ENCODE results near the gene RSPH6A. TPM values are rescaled to one million over a fixed set of nuclear protein-coding genes. Genes with fewer than 3 reads are reported as not detected.

RSPH6A gene
- polyA plus RNA-seq, 1 donor (not counting 4 experiments of a cell fraction or from before 2014, with no cell fraction given), result not detected

GRCh38 chr19:45764475-45764874 is 50.6 kb downstream of the RSPH6A start:
- H3K4me3 ChIP-seq (ENCODE audit: control insufficient read depth in 2 of 3, extremely low read depth in 1 of 3, insufficient read depth in 2 of 3, low read depth in 1 of 3, low read length in 3 of 3), result no peak overlapping the region
- no peak overlapping the region for H3K9ac ChIP-seq (ENCODE audit: control insufficient read depth, extremely low read depth, insufficient read depth, low read length)
- no peaks in the 10 kb centered on the region for H4K20me1 ChIP-seq (ENCODE audit: control insufficient read depth, extremely low read depth, insufficient read depth, low read length)
- DNase-seq (ENCODE audit: low read depth, low spot score) (no peak), FAIRE-seq (no peak)
- no peak for TF ChIP-seq CTCF (optimal IDR thresholded peaks at IDR 0.05 in 1 of 3, IDR thresholded peaks at IDR 0.05 in 1 of 3, conservative IDR thresholded peaks at IDR 0.05 in 1 of 3; ENCODE audit: extremely low read depth in 1 of 3, insufficient read depth in 2 of 3, low read length in 3 of 3)
- no peak for TF ChIP-seq EZH2 (IDR thresholded peaks at IDR 0.05; ENCODE audit: low read length)
- H3K9me3 ChIP-seq (ENCODE audit: control insufficient read depth, low read depth, low read length), result no peaks in the 10 kb centered on the region
- H3K36me3 ChIP-seq (ENCODE audit: control insufficient read depth in 2 of 2, extremely low read depth in 1 of 2, insufficient read depth in 2 of 2, low read length in 2 of 2), result no peaks in the 10 kb centered on the region
- H3K79me2 ChIP-seq (ENCODE audit: control insufficient read depth, insufficient read depth, low read length), result no peaks in the 10 kb centered on the region
- dilution Hi-C loops (cut with MboI; ENCODE audit: extremely low pct_ligation_motif_present, low sequenced_read_pairs), result no loop called here
- H3K4me2 ChIP-seq (ENCODE audit: control insufficient read depth, extremely low read depth, insufficient read depth, low read depth, low read length), result no peak overlapping the region
- peaks cover 10% of the 10 kb centered on the region for H3K4me1 ChIP-seq (ENCODE audit: control insufficient read depth, extremely low read depth, insufficient read depth, low read length)
- no peak overlapping the region for H3K27ac ChIP-seq (ENCODE audit: control insufficient read depth, insufficient read depth, low read length)
- no peaks in the 10 kb centered on the region for H3K9me1 ChIP-seq (ENCODE audit: control insufficient read depth, extremely low read depth, insufficient read depth, low read length)
- H3K27me3 ChIP-seq (ENCODE audit: control insufficient read depth, extremely low read depth, insufficient read depth, low read length), result no peaks in the 10 kb centered on the region
- no peak overlapping the region for H2AFZ ChIP-seq (ENCODE audit: control insufficient read depth, low read length)

GRCh38 chr19:45763691-45764294 is 51.3 kb downstream of the RSPH6A start:
- no peak overlapping the region for H2AFZ ChIP-seq (ENCODE audit: control insufficient read depth, low read length)
- H3K9me1 ChIP-seq (ENCODE audit: control insufficient read depth, extremely low read depth, insufficient read depth, low read length), result no peaks in the 10 kb centered on the region
- H3K79me2 ChIP-seq (ENCODE audit: control insufficient read depth, insufficient read depth, low read length), result no peaks in the 10 kb centered on the region
- H3K4me2 ChIP-seq (ENCODE audit: control insufficient read depth, extremely low read depth, insufficient read depth, low read depth, low read length), result no peak overlapping the region
- H3K27ac ChIP-seq (ENCODE audit: control insufficient read depth, insufficient read depth, low read length), result no peak overlapping the region
- H3K36me3 ChIP-seq (ENCODE audit: control insufficient read depth in 2 of 2, extremely low read depth in 1 of 2, insufficient read depth in 2 of 2, low read length in 2 of 2), result no peaks in the 10 kb centered on the region
- dilution Hi-C loops (cut with MboI; ENCODE audit: extremely low pct_ligation_motif_present, low sequenced_read_pairs), result no loop called here
- DNase-seq (ENCODE audit: low read depth, low spot score) (no peak), FAIRE-seq (no peak)
- no peaks in the 10 kb centered on the region for H4K20me1 ChIP-seq (ENCODE audit: control insufficient read depth, extremely low read depth, insufficient read depth, low read length)
- peaks cover 10% of the 10 kb centered on the region for H3K4me1 ChIP-seq (ENCODE audit: control insufficient read depth, extremely low read depth, insufficient read depth, low read length)
- H3K9ac ChIP-seq (ENCODE audit: control insufficient read depth, extremely low read depth, insufficient read depth, low read length), result no peak overlapping the region
- no peak for TF ChIP-seq EZH2 (IDR thresholded peaks at IDR 0.05; ENCODE audit: low read length)
- no peak for TF ChIP-seq CTCF (optimal IDR thresholded peaks at IDR 0.05 in 1 of 3, IDR thresholded peaks at IDR 0.05 in 1 of 3, conservative IDR thresholded peaks at IDR 0.05 in 1 of 3; ENCODE audit: extremely low read depth in 1 of 3, insufficient read depth in 2 of 3, low read length in 3 of 3)
- H3K4me3 ChIP-seq (ENCODE audit: control insufficient read depth in 2 of 3, extremely low read depth in 1 of 3, insufficient read depth in 2 of 3, low read depth in 1 of 3, low read length in 3 of 3), result no peak overlapping the region
- no peaks in the 10 kb centered on the region for H3K9me3 ChIP-seq (ENCODE audit: control insufficient read depth, low read depth, low read length)
- no peaks in the 10 kb centered on the region for H3K27me3 ChIP-seq (ENCODE audit: control insufficient read depth, extremely low read depth, insufficient read depth, low read length)

Measured in keratinocyte (primary cell).